ENCODE measurements around the gene DSC1.

- TF ChIP-seq EZH2phosphoT487 (conservative IDR thresholded peaks at IDR 0.05; ENCODE audit: low read length), result no peak
- no peak for TF ChIP-seq CTCF (IDR thresholded peaks at IDR 0.05; ENCODE audit: insufficient read depth, low read length, poor library complexity, severe bottlenecking)
Measured at GRCh38 chr18:31171144-31171839, 8.6 kb upstream of the DSC1 start.

All from SU-DHL-6 (cell line).